Measurements from ENCODE around the gene FAM114A2.
"Not testable (repeated sequence)": the region's sequence is repeated elsewhere in the genome, so short reads cannot be mapped to it uniquely, and the experiment has no call there.

FAM114A2 gene

DNA sequence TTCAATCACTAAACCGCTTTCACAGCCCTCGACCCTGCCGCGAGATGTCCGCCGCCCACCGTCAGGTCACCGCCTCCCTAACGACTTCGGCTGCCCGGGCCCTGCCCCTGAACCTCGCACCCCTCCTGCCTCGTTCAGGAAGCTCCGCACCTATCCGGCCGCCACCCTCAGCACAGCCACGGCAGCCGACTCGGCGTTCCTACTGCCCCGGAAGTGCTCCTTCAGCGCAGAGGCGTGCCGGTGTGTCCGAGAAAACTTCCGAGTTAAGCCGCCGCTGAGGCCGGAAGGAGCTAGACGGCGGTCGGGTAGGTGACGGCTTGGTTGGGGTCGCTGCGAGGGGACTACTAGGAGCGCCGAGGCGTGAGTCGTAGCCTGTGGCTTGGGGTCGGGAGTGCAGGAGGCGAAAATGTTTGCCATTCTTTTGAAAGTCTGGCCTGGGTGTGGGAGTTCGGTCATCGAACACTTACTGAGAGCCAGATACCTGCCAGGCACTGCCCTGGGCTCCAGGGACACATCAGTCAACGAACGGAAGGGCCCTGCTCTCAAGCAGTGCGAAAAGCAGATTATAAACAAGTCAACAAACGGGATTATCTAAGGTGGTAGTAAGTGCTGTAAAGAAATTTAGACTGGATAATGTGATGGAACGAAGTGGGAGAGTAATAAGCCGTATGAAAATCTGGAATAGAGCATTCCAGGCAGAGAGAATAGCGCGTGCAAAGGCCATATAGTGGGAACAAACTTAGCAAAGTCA is at the start of gene FAM114A2, which contains the start of gene MFAP3:
FAM114A2 (minus strand) TSS at position 204 of the 751 bp plus-strand sequence. CDS start 3,957 bp downstream, outside the sequence.
MFAP3 (plus strand) TSS at position 261 of the 751 bp plus-strand sequence. CDS start 10,756 bp downstream, outside the sequence.
- DNase-seq (ENCODE audit: low read depth, low spot score): peak; percentile 47

DNA sequence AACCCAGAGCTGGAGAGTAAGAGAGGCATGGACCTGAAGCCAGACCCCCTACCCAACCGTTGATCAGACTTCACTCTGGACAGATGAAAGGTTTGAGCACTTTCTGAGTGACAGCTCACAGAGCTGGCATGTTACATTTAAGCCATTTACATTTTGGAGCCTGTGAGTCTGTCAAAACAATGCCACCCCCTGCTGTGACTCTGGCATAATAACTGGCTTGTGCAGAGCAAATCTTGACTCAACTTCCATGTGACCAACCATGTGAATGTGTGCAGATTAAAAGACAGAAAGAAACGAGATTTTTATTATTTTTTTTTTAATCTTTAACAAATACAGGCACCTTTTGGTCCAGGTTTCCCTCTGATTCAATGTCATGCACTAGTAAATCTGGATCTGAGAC is 48.5 kb upstream of the FAM114A2 start:
- DNase-seq (ENCODE audit: low read depth, low spot score): peak; percentile 38

DNA sequence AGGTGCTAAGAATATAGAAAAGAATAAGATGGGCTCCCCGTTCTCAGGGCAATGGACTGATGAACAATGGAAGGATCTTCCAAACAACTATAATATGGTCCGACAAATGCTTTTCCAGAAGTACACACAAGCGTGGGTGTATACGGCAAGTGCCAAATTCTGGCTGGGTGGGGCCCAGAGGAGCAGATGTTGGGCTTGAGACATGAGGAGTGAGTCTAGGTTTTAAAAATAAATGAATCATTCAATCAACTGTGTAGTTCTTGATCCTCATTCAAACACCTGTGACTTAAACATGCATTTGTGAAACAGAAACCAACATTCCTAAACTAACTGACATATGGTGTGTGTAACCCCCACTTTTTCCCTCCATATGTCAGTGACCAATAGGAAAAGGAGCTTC is 47.9 kb upstream of the FAM114A2 start:
- no peak for DNase-seq (ENCODE audit: low read depth, low spot score)

DNA sequence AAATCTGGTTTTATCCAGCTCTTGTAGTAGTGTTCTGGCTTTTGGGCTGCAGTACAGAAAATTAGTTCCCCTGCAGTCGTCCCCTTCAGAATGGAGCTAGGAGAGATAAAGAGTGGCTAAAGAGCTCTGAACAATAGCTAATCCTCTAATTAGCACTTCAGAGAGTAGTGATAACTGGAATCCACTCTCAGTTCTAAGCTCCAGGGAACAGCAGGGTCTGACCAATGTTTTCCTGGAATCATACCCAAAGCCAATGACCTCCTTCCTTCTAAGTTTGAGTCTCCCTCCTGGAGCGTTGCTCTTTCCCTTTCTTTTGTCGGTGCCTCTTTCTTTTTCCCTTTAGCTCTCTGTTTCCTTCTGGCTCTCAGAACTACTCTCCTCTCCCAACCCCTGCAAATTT is 47.4 kb upstream of the FAM114A2 start:
- DNase-seq (ENCODE audit: low read depth, low spot score): no peak

DNA sequence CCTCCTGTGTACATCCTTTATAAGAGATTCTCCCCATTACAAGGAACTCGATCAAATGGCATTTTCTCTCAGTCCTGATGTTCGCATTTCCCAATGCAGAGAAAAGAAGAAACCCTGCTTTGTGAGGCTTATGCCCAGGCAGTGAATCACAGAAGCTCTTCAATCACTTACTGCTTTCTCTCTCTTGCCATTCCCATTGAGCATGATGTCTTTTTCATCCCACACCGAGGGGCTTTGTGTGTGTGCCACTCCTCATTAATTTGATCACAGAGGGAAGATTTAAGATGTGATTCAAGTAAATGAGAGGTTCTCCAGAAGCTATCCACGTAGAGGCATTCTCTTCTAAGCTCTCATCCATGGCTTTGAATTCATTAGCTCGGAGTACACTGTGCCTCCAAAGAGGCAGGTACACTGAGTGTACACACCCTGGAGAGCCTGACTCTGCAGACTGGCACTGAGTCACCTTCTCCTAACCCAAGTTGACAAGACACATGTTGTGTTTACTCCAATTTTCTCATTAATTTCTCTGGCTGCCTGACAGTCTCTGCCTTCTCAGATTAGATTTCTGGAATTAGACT is 45.4 kb upstream of the FAM114A2 start:
- no peak for DNase-seq (ENCODE audit: low read depth, low spot score)

DNA sequence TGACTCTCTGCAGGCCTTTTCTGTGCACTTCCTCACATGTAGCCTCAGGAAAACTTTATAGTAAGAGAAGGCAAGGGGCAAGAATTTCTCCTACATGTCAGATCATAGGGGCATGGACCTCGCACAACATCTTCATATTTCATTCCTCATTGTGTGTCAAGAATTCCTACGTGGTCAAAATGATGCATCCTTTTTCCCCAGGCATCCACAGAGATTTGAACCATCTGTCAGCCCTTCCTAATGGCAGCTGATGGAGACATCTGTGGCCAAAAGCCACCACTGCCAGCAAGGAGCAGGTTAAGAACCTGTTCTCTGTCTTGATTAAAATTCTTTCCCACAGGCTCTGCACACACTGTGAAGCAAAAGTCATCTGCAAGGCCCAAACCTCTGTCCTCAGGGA is 42.5 kb upstream of the FAM114A2 start:
- DNase-seq (ENCODE audit: low read depth, low spot score): no peak

DNA sequence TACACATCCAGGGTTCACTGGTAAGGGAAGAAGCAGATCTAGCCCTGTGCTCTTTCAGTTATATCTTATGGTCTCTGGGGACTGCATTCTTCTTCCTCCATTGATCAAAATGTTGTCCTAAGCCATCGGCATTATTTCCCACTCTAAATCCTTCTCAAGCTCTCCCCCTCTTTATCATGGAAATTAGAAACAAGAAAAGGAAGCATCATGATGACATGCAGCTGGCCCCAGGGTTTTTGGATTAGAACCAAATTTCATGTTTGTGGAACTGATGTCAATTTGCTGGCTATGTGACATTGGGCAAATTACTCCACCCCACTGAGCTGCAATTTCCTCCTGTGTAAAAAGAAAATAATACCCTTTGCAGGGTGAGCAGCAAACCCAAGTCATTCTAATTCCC is 39.6 kb upstream of the FAM114A2 start:
- no peak for DNase-seq (ENCODE audit: low read depth, low spot score)

DNA sequence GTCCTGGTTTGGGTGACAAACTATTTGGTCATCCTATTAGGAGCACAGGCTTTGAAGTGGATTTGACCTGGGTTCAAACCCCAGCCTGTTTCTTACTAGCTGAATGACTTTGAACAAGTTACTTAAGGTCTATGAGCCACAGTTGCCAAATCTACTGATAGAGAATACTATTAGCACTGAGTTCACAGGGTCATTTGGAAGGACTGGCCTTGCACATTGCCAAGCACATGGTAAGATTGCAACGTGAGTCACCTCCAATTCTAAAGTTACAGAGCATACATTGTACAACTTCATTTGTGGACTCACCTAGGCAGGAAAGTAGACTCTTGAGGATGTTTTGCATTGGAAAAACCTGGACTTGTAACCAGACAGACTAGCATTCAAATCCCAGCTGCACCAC is 39.0 kb upstream of the FAM114A2 start:
- DNase-seq (ENCODE audit: low read depth, low spot score): no peak

DNA sequence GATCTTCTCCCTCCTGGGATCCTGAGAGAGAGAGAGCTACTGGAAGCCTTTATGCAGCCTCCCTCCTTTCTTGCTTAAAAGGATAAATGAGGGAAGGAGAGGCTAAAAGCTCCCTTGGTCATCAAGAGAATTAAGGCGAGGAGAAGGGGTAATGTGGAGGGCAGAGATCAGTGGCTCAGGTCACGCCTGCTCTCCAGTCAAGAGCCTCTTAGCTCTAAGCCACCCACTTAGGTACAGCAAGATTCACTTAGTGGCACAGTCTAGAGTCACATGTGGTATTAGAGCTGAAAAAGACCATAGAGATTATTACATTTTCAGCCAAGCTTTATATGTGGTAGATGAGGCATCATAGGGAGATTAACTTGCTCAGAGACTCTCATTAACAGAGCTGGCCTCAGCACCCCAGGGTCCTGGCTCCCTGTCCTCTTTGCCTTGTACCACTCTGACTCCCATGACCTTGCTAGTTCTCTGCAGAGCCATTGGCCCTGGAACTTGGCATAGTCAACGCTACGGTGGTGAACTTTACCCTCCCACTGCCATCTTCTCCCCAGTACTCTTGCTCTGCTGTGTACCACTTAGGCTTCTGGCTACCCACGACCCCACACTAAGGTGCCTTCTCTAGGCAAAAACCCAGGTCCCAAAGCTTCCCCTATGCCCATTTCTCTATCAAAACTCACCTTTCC is 37.7 kb upstream of the FAM114A2 start:
- no peak for DNase-seq (ENCODE audit: low read depth, low spot score)

DNA sequence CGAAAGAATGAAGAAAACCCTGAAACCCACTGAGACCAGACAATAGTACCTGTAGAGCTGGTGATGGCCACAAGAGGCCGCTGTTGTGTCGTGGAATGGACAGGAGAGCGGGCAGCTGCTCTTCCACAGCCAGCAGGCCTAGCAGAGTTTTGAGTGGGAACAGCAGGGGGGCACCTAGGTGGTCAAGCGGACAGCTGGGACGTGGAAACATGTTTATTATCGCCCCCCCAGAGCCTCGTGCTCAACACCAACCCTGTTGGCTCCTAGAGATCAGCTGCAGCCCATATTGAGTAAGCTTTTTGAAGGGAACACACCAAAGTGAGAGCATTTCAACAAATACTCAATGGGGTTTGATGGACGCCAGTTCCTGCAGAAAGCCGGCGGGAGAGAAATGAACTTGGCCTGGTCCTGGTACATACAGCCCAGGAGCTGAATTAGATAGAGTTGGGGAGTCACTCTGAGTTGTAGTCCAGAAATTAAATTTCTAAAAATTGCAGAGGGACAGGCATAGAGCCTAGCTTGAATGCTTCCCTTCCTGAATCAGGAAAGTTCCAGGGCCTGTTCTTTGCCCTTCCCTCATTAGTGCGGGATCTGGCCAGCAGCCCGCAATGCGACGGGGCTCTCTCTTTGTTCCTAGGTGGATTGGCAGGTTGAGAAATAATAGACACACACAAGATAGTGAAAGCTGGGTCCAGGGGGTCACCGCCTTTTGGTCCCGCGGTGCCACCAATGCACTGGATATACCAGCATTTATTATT is 33.9 kb upstream of the FAM114A2 start:
- peak; percentile 18 for DNase-seq (ENCODE audit: low read depth, low spot score)

DNA sequence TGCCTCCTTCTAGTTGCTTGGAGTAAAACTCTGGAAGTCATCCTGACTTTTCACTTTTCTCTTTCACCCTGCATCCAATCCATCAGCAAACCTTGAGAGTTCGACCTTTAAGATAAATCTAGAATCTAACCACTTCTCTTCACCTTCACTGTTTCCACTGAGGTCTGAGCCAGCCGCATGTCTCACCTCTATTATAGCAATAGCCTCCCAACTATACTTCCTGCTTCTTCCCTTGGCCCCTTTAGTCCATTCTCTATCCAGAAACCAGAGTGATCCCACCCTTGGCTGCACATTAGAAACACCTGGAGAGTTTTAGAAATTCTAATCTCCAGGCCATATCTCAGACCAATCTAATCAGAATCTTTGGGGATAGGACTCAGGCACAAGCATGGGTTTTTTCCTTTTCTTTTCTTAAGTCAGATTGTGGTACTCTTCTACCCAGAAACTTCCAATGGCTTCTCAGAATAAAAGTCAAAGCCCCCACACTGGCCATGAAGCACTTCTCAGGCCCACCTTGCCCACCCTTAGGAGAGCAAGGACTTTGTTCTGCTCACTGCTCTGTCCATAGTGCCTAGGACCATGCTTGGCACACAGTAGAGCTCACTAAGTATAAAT is 33.2 kb upstream of the FAM114A2 start:
- DNase-seq (ENCODE audit: low read depth, low spot score): no peak

DNA sequence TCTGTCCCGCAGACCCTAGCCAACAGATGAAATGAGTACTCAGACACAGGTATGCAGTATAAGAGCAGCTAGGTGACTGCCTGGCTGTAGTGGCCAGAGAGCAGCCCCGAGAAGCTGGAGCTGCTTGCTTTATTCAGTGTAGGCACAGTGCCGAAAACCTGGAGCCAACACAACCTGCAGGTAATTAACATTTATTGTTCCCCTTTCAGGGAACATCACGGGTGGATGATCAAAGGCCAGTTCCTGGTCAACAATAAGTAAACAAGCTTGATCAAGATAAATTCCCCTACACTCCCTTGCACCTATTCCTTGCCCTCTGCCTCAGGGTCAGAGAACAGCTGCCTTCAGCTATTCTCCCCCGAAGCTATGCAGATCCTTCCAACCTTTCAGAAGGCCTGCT is 31.1 kb upstream of the FAM114A2 start:
- DNase-seq (ENCODE audit: low read depth, low spot score): not testable (repeated sequence)

DNA sequence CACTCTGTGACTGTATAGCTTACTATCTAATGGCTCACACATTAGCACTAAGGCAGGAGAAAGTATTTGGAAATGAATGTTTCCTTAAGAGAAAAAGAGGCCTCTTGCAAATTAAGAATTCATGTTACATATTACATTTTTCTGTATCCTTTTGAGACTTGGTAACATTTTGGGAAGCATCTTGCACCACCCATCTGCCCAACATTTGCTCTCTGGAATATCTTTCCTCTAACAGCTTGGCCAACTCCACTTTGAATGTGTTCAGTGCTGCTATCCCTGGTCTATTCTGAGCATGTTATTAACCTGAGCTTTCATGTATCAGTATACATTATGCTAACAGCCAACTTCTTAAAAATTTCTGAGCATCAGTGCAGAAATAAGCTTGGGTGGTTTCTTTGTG is 27.3 kb upstream of the FAM114A2 start:
- no peak for DNase-seq (ENCODE audit: low read depth, low spot score)

DNA sequence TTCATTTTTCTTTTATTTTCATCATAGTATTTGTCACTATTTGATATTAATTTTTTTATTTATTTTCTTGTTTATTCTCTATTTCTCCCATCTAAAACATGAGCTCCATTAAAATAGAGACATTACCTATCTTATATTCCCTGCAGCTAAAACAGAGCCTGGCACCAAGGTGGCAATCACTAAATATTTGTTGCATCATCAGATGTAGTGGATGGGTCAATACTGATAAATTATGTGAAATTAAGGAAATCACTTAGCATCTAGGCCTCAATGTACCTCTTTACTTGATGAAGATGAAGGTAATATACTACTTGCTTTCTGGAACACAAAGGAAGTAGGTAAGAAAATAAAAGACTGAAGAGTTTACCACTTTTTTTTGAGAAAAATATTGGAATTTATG is 24.7 kb upstream of the FAM114A2 start:
- no peak for DNase-seq (ENCODE audit: low read depth, low spot score)

DNA sequence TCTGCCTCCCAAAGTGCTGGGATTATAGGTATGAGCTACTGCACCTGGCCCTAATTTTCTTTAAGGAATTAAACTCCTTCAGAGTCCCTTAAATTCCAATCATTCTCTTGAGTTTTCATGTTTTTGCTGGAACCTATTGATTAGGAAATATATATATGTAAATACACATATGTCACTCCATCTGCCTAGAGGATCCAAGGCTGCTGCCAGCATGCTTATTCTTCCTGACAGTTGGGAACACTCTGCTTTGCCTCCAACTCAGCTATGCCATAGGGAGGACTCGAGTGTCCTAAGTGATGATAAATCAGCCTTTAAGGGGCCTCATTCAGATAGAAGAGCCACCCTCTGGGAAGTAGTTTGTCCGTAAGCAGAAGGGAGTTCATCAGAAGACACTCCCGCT is 21.9 kb upstream of the FAM114A2 start:
- DNase-seq (ENCODE audit: low read depth, low spot score): no peak

DNA sequence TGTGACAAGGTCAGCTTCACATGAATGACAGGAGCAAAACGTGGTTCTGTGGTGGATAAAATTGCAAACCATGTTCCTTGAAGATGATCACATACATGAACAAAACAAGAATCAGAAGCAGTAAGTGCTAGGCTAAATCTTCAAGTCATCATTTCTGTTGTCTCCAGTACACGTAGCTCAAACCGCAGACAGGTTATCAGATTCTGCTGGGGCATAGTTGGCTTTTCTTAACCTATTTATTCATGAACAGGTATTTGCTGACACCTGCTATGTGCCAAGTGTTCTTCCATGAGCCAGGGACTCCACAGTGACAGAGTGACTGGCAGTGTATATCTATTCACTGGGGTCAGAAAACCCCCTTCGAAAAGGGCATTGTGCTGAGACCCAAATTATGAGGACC is 20.9 kb upstream of the FAM114A2 start:
- DNase-seq (ENCODE audit: low read depth, low spot score): no peak

DNA sequence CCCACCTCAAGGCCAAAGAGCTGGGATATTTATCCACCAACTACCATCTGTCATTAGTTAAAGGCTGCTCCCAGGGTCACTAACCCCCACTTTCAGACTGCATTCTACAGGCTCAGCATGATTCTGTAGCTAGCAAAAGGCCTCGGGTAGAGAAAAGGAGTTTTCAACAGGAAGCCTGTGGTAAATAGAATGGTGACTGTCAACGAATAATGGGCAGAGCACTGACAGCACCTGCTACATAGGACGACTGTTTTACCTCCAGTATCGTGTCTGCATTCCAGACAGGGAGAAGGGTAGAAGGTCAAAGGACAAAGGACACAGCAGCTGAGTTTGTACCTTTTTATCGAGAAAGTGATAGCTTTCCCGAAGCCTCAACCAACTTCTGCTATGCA is 20.3 kb upstream of the FAM114A2 start:
- DNase-seq (ENCODE audit: low read depth, low spot score): no peak

DNA sequence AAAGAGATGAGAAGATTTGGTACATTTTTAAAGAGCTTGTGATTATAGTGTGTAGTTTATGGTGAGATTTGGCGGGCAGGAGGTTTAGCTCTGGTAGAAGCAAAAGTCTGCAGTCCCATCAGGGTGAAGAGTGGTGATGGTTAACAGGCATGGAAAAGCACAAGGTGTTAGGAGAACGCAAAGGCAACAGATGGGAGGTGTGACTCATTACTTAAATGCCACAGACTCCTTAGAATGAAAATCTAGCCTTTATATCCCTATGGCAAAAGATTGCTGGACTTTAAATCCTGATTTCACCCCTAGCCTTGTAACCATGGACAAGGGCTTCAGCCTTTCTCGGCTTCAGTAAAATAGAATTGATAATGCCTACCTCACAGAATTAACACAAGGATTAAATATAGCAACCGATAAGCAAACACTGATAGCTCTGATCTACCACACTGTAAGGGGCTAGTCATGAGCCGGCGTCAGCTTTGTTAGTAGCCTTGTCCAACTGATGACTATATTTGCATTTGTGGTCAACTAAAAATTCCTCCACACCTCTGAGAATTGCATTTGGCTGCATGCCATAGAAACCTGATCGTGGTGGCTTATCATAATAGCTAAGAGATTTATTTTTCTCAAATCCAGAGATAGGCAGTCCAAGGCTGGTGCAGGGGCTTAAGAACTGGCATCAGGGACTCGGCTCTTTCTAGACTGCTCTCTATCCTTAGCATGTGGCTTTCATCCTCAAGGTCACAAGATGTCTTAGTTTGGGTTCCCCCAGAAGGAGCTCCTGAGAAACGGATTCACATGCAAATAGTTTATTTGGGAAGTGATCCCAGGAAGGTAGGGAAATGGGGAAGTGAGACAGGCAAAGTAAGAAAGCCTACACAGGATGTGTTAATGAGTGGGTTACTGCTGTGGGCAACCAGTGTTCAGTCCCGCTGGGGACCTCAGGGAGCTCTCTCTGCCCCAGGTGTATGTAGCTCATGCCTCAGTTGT is 19.6 kb upstream of the FAM114A2 start:
- DNase-seq (ENCODE audit: low read depth, low spot score): no peak

DNA sequence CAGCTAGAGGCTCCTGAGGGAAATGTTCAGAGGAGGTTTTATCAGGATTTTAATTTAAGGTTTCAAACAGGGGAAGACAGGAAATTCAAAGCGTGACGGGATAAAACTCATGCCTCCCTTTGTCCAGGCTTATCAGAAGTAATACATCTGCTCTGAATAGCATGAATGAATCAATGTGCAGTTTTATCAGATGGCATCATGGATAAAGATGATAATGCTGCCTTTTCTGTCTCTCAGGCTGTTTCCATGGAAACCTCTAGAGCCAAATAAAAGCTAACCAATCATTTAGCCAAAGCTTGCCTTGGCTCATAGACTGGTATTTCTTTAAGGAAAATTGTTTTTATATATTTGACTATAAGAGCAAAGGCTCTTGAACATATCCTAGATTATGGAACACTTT is 16.5 kb upstream of the FAM114A2 start:
- DNase-seq (ENCODE audit: low read depth, low spot score): no peak

DNA sequence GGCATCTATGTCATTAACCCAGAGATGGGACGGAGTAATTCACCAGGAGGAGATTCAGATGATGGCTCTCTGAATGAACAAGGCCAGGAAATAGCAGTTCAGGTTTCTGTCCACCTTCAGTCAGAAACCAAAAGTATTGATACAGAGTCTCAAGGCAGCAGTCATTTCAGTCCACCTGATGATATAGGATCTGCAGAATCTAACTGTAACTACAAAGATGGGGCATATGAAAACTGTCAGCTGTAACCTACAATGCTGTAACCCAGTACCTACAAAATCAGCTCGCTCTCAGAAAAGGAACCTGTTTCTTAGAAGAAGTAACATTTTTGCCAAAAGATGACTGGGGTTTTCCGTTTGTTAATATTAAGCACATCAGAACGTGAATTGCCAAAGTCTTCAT is 14.8 kb upstream of the FAM114A2 start:
- DNase-seq (ENCODE audit: low read depth, low spot score): no peak
